Glutamatergic neuron (in vitro differentiated cells): ENCODE results near the gene ARID1B. TPM values are rescaled to one million over a fixed set of nuclear protein-coding genes. Genes with fewer than 3 reads are reported as not detected.
A peak's percentile ranks its signal among the peaks of the same experiment; 100 is the strongest.

Experiments
- DNase-seq: peaks from one replicate; pipeline ENCODE4 v3.0.0; 2022
- H3K27ac Mint-ChIP-seq: one replicate; pipeline ENCODE4 v1.8.0; 2020; ENCODE audit warnings: mild to moderate bottlenecking, mixed read lengths, inconsistent platforms; ENCODE audit not compliant: unreplicated experiment
- H3K27me3 Mint-ChIP-seq: one replicate; pipeline ENCODE4 v1.8.0; 2020; ENCODE audit warnings: mild to moderate bottlenecking, moderate library complexity, mixed read lengths, inconsistent platforms; ENCODE audit not compliant: unreplicated experiment
- H3K36me3 Mint-ChIP-seq: one replicate; pipeline ENCODE4 v1.8.0; 2020; ENCODE audit warnings: mild to moderate bottlenecking, mixed read lengths, inconsistent platforms; ENCODE audit not compliant: unreplicated experiment
- H3K4me1 Mint-ChIP-seq: one replicate; pipeline ENCODE4 v1.8.0; 2020; ENCODE audit warnings: mild to moderate bottlenecking, low read depth, mixed read lengths, inconsistent platforms; ENCODE audit not compliant: unreplicated experiment
- H3K4me3 Mint-ChIP-seq: one replicate; pipeline ENCODE4 v1.8.0; 2020; ENCODE audit warnings: mild to moderate bottlenecking, mixed read lengths, inconsistent platforms; ENCODE audit not compliant: unreplicated experiment
- H3K9me3 Mint-ChIP-seq: one replicate; pipeline ENCODE4 v1.8.0; 2020; ENCODE audit warnings: mild to moderate bottlenecking, moderate library complexity, mixed read lengths, inconsistent platforms; ENCODE audit not compliant: unreplicated experiment
- total RNA-seq: library from RNA; stranded (reverse); fragmentation: NEBNext Ultra II Directional; extraction: Animal tissue kit (Norgen Biotek cat#: 25700); gene quantifications from one replicate; pipeline ENCODE4 v1.2.1, GENCODE V29; 2021; ENCODE audit not compliant: unreplicated experiment
- TF ChIP-seq, protein P1 (sequence below): fragments of 200-600 bp; sonication (generic); IDR thresholded peaks from one replicate; pipeline ENCODE4 v1.5.0; 2021; ENCODE audit not compliant: partially characterized antibody, unreplicated experiment

ARID1B gene
- total RNA-seq, 1 donor from 2014 or later = 202 TPM

GRCh38 chr6:157174731-157175130 is 397.6 kb downstream of the ARID1B start:
- H3K9me3 Mint-ChIP-seq = peaks cover 4% of the 10 kb centered on the region
- H3K27me3 Mint-ChIP-seq = peaks cover 2% of the 10 kb centered on the region
- no peak overlapping the region for H3K4me3 Mint-ChIP-seq
- H3K4me1 Mint-ChIP-seq = peaks cover 31% of the 10 kb centered on the region
- no peaks in the 10 kb centered on the region for H3K36me3 Mint-ChIP-seq
- H3K27ac Mint-ChIP-seq = no peak overlapping the region
- TF ChIP-seq, protein P1, sequence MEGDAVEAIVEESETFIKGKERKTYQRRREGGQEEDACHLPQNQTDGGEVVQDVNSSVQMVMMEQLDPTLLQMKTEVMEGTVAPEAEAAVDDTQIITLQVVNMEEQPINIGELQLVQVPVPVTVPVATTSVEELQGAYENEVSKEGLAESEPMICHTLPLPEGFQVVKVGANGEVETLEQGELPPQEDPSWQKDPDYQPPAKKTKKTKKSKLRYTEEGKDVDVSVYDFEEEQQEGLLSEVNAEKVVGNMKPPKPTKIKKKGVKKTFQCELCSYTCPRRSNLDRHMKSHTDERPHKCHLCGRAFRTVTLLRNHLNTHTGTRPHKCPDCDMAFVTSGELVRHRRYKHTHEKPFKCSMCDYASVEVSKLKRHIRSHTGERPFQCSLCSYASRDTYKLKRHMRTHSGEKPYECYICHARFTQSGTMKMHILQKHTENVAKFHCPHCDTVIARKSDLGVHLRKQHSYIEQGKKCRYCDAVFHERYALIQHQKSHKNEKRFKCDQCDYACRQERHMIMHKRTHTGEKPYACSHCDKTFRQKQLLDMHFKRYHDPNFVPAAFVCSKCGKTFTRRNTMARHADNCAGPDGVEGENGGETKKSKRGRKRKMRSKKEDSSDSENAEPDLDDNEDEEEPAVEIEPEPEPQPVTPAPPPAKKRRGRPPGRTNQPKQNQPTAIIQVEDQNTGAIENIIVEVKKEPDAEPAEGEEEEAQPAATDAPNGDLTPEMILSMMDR = no peak
- no peak for DNase-seq

- Mint-ChIP-seq H3K4me1 (peaks cover 14% of the 10 kb centered on the region), H3K9me3 (peaks cover 4% of the 10 kb centered on the region), H3K27ac (no peak overlapping the region), H3K27me3 (peaks cover 1% of the 10 kb centered on the region), H3K4me3 (no peak overlapping the region), H3K36me3 (no peaks in the 10 kb centered on the region)
- TF ChIP-seq, protein P1 = no peak
- no peak for DNase-seq
These were observed 400.7 kb downstream of the ARID1B start for GRCh38 chr6:157177731-157178336.

DNA sequence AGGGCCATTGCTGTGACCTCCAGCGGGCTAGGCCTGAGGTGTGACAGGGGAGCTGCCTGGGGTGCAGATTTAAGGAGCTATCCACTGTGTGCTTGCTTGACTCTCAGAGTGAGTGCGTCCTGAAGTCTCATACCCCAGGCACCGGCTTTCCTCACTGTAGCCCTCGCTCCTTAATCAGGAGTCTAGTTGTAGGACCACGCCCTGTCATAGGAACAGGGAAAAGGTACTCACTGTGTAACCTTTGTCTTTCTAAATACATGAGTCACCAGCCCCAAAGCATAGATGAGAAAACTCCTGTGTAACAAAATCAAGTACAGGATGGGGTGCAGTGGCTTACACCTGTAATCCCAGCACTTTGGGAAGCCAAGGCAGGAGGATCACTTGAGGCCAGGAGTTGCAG is 404.5 kb downstream of the ARID1B start:
- Mint-ChIP-seq H3K36me3 (no peaks in the 10 kb centered on the region), H3K9me3 (peaks cover 2% of the 10 kb centered on the region), H3K27ac (no peak overlapping the region), H3K27me3 (peaks cover 3% of the 10 kb centered on the region), H3K4me3 (no peak overlapping the region), H3K4me1 (peaks cover 9% of the 10 kb centered on the region)
- TF ChIP-seq, protein P1 = no peak
- DNase-seq = no peak

- Mint-ChIP-seq H3K9me3 (peaks cover 2% of the 10 kb centered on the region), H3K4me3 (no peak overlapping the region), H3K27ac (no peak overlapping the region), H3K36me3 (no peaks in the 10 kb centered on the region), H3K27me3 (peaks cover 3% of the 10 kb centered on the region), H3K4me1 (peaks cover 14% of the 10 kb centered on the region)
- DNase-seq = no peak
- TF ChIP-seq, protein P1 = no peak
These were observed 405.5 kb downstream of the ARID1B start for GRCh38 chr6:157182503-157183264.

GRCh38 chr6:157184202-157185015 is 407.2 kb downstream of the ARID1B start:
- H3K4me3 Mint-ChIP-seq = no peak overlapping the region
- DNase-seq = peak; percentile 78
- peaks cover 2% of the 10 kb centered on the region for H3K9me3 Mint-ChIP-seq
- TF ChIP-seq, protein P1 = peak; percentile 79
- peaks cover 11% of the 10 kb centered on the region for H3K4me1 Mint-ChIP-seq
- H3K36me3 Mint-ChIP-seq = no peaks in the 10 kb centered on the region
- H3K27me3 Mint-ChIP-seq = peaks cover 3% of the 10 kb centered on the region
- peak overlapping the region; percentile 33 for H3K27ac Mint-ChIP-seq
